NCI-H82 (cell line): ENCODE data around the gene PMEPA1.
A peak's percentile ranks its signal among the peaks of the same experiment; 100 is the strongest.

Source experiments
- DNase-seq: peaks from one replicate; lab custom pipeline; 2025; lab: John Stamatoyannopoulos, UW

The PMEPA1 gene

GRCh38 chr20:57709823-57710799, at the start of gene PMEPA1:
PMEPA1 (minus strand) TSS chr20:57710015; CDS start chr20:57709582, 433 bp downstream.
- peak; percentile 98 for DNase-seq

- DNase-seq = no peak
Measured at GRCh38 chr20:57757767-57758166, 48.0 kb upstream of the PMEPA1 start.

- DNase-seq = no peak
Measured at GRCh38 chr20:57756921-57757320, 47.1 kb upstream of the PMEPA1 start.

GRCh38 chr20:57756213-57756612, 46.4 kb upstream of the PMEPA1 start:
- DNase-seq = no peak

- DNase-seq = no peak
Measured at GRCh38 chr20:57755609-57756008, 45.8 kb upstream of the PMEPA1 start.

GRCh38 chr20:57754190-57754589, 44.4 kb upstream of the PMEPA1 start:
- DNase-seq = no peak

- peak; percentile 17 for DNase-seq
Measured at GRCh38 chr20:57753332-57754164, 43.7 kb upstream of the PMEPA1 start.

GRCh38 chr20:57751411-57751810, 41.6 kb upstream of the PMEPA1 start:
- no peak for DNase-seq

GRCh38 chr20:57749869-57750268, 40.1 kb upstream of the PMEPA1 start:
- no peak for DNase-seq

- DNase-seq = no peak
Measured at GRCh38 chr20:57749131-57749690, 39.4 kb upstream of the PMEPA1 start.

- peak; percentile 91 for DNase-seq
Measured at GRCh38 chr20:57748601-57749130, 38.9 kb upstream of the PMEPA1 start.

GRCh38 chr20:57747861-57748481, 38.2 kb upstream of the PMEPA1 start:
- no peak for DNase-seq

- no peak for DNase-seq
Measured at GRCh38 chr20:57746832-57747404, 37.1 kb upstream of the PMEPA1 start.

GRCh38 chr20:57746201-57746600, 36.4 kb upstream of the PMEPA1 start:
- no peak for DNase-seq

- no peak for DNase-seq
Measured at GRCh38 chr20:57744206-57744605, 34.4 kb upstream of the PMEPA1 start.

GRCh38 chr20:57743450-57744095, 33.8 kb upstream of the PMEPA1 start:
- DNase-seq = no peak

GRCh38 chr20:57742507-57743181, 32.8 kb upstream of the PMEPA1 start:
- DNase-seq = no peak

GRCh38 chr20:57738484-57738883, 28.7 kb upstream of the PMEPA1 start:
- DNase-seq = peak; percentile 18

- no peak for DNase-seq
Measured at GRCh38 chr20:57738053-57738452, 28.2 kb upstream of the PMEPA1 start.

GRCh38 chr20:57737349-57737748, 27.5 kb upstream of the PMEPA1 start:
- DNase-seq = peak; percentile 80
